K562 (cell line): ENCODE data around the gene KLHL35. TPM values are rescaled to one million over a fixed set of nuclear protein-coding genes. Genes with fewer than 3 reads are reported as not detected.
A peak's percentile ranks its signal among the peaks of the same experiment; 100 is the strongest.

Experiments used
- ARID1B ChIP-seq: fragments of 450-650 bp; IDR thresholded peaks from 2 replicates; pipeline ENCODE4 v1.6.1; 2016; ENCODE audit warnings: antibody characterized with exemption, mild to moderate bottlenecking, inconsistent platforms
- CCNT2 ChIP-seq: IDR thresholded peaks from 2 replicates; pipeline ENCODE4 v1.6.1; 2011; ENCODE audit warnings: borderline replicate concordance, low read depth, mild to moderate bottlenecking, moderate library complexity, mixed read lengths, low read length; ENCODE audit not compliant: insufficient read length; ENCODE audit errors: extremely low read depth
- CXXC5 ChIP-seq: fragments of 250-450 bp; sonication (Bioruptor Pico); IDR thresholded peaks from 2 replicates; pipeline ENCODE4 v1.8.0; 2022; ENCODE audit warnings: inconsistent platforms, mild to moderate bottlenecking, moderate library complexity
- DPF2 ChIP-seq: fragments of 450-650 bp; IDR thresholded peaks from 2 replicates; pipeline ENCODE4 v1.6.1; 2016
- KDM1A ChIP-seq, 2 experiments: fragments of 450-650 bp; IDR thresholded peaks; 2 replicates each; pipeline ENCODE4 v1.6.1; 2016; ENCODE audit warnings: mild to moderate bottlenecking in 2 of 2
- KLF16 ChIP-seq: IDR thresholded peaks from 2 replicates; pipeline ENCODE4 v1.6.1; 2016; ENCODE audit warnings: antibody characterized with exemption
- MTA2 ChIP-seq: fragments of 450-650 bp; IDR thresholded peaks from 2 replicates; pipeline ENCODE4 v1.6.1; 2016; ENCODE audit warnings: low read depth
- MTA3 ChIP-seq: fragments of 450-650 bp; formaldehyde crosslinking; IDR thresholded peaks from 2 replicates; pipeline ENCODE4 v1.6.1; 2017; ENCODE audit warnings: mild to moderate bottlenecking, borderline replicate concordance
- MYC ChIP-seq, 2 experiments: fragments of 250-450 bp in 1 of 2; sonication (Bioruptor Pico) in 1 of 2; IDR thresholded peaks; 2 replicates each; pipeline versions ENCODE4 v1.5.1 to v1.6.1; 2012 to 2021; ENCODE audit warnings: low read depth in 2 of 2, borderline replicate concordance in 1 of 2, improper control_type of control experiment in 1 of 2, low read length in 1 of 2, mild to moderate bottlenecking in 1 of 2, moderate library complexity in 1 of 2
- NFIC ChIP-seq: fragments of 450-650 bp; IDR thresholded peaks from 2 replicates; pipeline ENCODE4 v1.6.1; 2017; ENCODE audit warnings: mild to moderate bottlenecking, inconsistent platforms
- SAP30 ChIP-seq: fragments of 200-600 bp; sonication (generic); IDR thresholded peaks from 2 replicates; pipeline ENCODE4 v1.6.1; 2012; ENCODE audit warnings: borderline replicate concordance, low read depth, mild to moderate bottlenecking, moderate library complexity, low read length, control low read depth, inconsistent platforms; ENCODE audit not compliant: insufficient read depth, poor library complexity, severe bottlenecking
- SMAD4 ChIP-seq: fragments of 250-450 bp; sonication (Bioruptor Pico); conservative IDR thresholded peaks from 2 replicates; pipeline ENCODE4 v1.8.0; 2021; ENCODE audit warnings: inconsistent platforms, mild to moderate bottlenecking, moderate library complexity
- SMARCE1 ChIP-seq: fragments of 450-650 bp; IDR thresholded peaks from 2 replicates; pipeline ENCODE4 v1.7.1; 2016; ENCODE audit warnings: mild to moderate bottlenecking
- STAT5A ChIP-seq: IDR thresholded peaks from 2 replicates; pipeline ENCODE4 v1.6.1; 2012; ENCODE audit warnings: low read length, inconsistent platforms, borderline replicate concordance
- ZBTB2 ChIP-seq: fragments of 450-650 bp; IDR thresholded peaks from 2 replicates; pipeline ENCODE4 v1.6.1; 2016; ENCODE audit warnings: antibody characterized with exemption
- ZMIZ1 ChIP-seq, 2 experiments: fragments of 150-350 bp in 1 of 2; IDR thresholded peaks; 2 replicates each; pipeline ENCODE4 v1.6.1; 2012 to 2016; ENCODE audit warnings: low read depth in 2 of 2, low read length in 2 of 2, mild to moderate bottlenecking in 1 of 2, moderate library complexity in 1 of 2
- ZNF583 ChIP-seq: fragments of 250-450 bp; sonication (Bioruptor Pico); IDR thresholded peaks from 2 replicates; pipeline ENCODE4 v1.4.0; 2020
- polyA plus RNA-seq, 8 experiments: library from polyadenylated mRNA; depleted of rRNA in 4 of 8; stranded (reverse) in 5 of 8; unstranded in 3 of 8; fragments of >200 nt; fragmentation: Nextera tagmentation in 2 of 8; fragmentation: Illumina TruSeq in 1 of 8; extraction: Ambion mirVana in 2 of 8; extraction: Trizol in 1 of 8; gene quantifications; 2 replicates each; pipeline versions ENCODE4 v1.2.1 to v1.2.3, GENCODE V29; 2011 to 2014; ENCODE audit warnings: inconsistent platforms in 1 of 8, missing spikeins in 1 of 8
- total RNA-seq, 7 experiments: library from RNA; depleted of rRNA in 6 of 7; stranded (reverse); fragments of >200 nt in 6 of 7; fragmentation: Illumina TruSeq in 2 of 7; extraction: Trizol in 2 of 7; gene quantifications; 2 replicates each; pipeline versions ENCODE4 v1.2.1 to v1.2.3, GENCODE V29; 2011 to 2021; ENCODE audit warnings: low replicate concordance in 1 of 7

Gene KLHL35
- total and polyA plus RNA-seq, 9 of the 15 experiments (the other 6 are each of a cell fraction or from before 2014, with no cell fraction given): not detected

GRCh38 chr11:75421035-75421602 is 11.9 kb downstream of the KLHL35 start (continued):
- TF ChIP-seq SMAD4 (CRISPR knock-in tag) (0 out of 2 replicates have a peak, but pooled peaks have one; percentile 43), NFIC (peak; percentile 65), KLF16 (0 out of 2 replicates have a peak, but pooled peaks have one; percentile 44), SMARCE1 (0 out of 2 replicates have a peak, but pooled peaks have one; percentile 47), CCNT2 (peak; percentile 58), CXXC5 (CRISPR knock-in tag) (peak; percentile 73), DPF2 (peak; percentile 54), MYC (IDR thresholded peaks at IDR 0.05; ENCODE audit: low read depth, low read length) (peak; percentile 40; the same call in 1 of the 2 replicates), MYC (CRISPR knock-in tag; IDR thresholded peaks at IDR 0.05; ENCODE audit: borderline replicate concordance, low read depth) (no peak), SAP30 (no peak), KDM1A (IDR thresholded peaks at IDR 0.05) (peak in 1 of 2 experiments; percentile 28; a peak in 1 of 4 replicates), ARID1B (peak; percentile 94), ZNF583 (CRISPR knock-in tag) (0 out of 2 replicates have a peak, but pooled peaks have one; percentile 18), MTA2 (peak; percentile 76), STAT5A (peak; percentile 2; the same call in 1 of the 2 replicates), ZMIZ1 (IDR thresholded peaks at IDR 0.05; ENCODE audit: low read depth in 2 of 2, low read length in 2 of 2) (peak in 1 of 2 experiments; percentile 73; a peak in 1 of 4 replicates), ZBTB2 (no peak), MTA3 (0 out of 2 replicates have a peak, but pooled peaks have one; percentile 64)
